HS-5 (cell line): ENCODE measurements around the gene DUSP8.
"Not testable (repeated sequence)": the region's sequence is repeated elsewhere in the genome, so short reads cannot be mapped to it uniquely, and the experiment has no call there.

Experiments
- DNase-seq: peaks from one replicate; pipeline ENCODE4 v3.0.0-alpha.2; 2012; ENCODE audit warnings: low read depth

DUSP8 gene

GRCh38 chr11:1572197-1573076 lies at the start of gene DUSP8:
Gene DUSP8 (minus strand): TSS chr11:1572271. CDS start chr11:1565826, 6,445 bp downstream.
- no peak for DNase-seq

DNA sequence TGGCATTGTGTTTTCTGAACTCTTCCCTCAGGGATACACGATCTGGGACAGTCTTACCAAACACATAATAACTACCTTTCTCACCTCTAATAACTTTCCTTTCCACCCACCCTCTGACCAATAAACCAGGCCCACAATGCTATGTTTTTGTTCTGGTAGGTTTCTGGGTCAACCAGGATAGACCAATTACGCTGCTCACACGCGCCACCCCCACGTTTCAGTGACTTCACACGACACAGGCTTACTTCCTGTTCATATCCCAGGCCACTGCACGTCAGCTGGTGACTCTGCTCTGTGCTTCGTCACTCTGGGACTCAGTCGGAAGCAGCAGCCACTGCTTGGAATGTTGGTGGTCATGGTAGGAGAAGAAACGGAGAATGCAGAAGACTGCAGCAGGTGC lies 47.4 kb upstream of the DUSP8 start:
- DNase-seq, result no peak

DNA sequence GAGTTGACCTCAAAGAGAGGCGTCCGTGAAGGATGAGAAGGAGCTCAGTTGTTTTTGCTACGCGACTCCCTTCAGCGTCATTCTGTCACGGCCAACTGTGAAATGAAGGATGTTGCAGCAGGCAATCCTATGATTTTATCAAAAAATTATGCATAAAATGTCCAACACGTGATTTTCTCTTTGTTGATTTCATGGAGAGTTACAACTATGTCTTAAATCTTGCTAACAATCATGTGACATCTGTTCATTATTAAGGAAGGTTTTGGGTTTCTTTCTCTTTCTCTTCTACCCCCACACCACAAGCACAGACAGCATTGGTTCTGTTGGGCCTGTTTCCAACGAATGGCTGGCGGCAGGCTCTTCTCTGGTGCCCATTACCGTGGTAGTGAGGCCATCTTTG lies 46.2 kb upstream of the DUSP8 start:
- no peak for DNase-seq

DNA sequence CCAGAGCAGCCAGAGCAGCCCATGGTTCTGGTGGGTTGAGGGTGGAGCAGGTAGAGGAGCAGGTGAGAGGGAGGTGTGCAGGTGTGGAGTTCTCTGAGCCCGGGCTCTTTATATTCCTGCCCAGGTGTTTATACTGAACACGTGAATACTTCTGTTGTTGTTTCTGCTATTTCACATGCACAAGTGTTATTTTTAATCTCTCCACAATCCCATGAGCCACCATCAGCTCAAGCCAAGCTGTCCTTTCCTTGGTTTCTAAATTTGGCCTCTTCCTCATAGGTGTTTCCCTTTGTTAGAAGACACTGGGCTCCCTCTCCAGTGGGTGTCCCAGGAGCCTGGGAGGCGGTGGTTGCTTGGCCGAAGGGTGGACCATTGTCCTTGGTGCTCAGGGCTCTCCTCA lies 36.3 kb upstream of the DUSP8 start, which contains the start of gene KRTAP5-3:
TSS of gene KRTAP5-3 (minus strand) at position 101 of the 400 bp plus-strand sequence. CDS start at position 23, 78 bp downstream.
- DNase-seq, result no peak

DNA sequence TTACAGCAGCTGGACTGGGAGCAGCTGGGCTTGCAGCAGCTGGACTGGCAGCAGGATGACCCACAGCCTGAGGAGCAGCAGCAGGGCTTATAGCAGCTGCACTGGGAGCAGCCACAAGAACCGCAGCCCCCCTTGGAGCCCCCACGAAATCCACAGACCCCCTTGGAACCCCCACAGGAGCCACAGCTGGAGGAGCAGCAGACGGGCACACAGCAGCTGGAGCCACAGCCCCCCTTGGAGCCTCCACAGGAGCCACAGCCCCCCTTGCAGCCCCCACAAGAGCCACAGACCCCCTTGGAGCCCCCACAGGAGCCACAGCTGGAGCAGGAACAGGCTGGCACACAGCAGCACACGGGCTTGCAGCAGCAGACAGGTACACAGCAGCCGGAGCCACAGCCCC lies 35.8 kb upstream of the DUSP8 start:
- DNase-seq, result not testable (repeated sequence)

DNA sequence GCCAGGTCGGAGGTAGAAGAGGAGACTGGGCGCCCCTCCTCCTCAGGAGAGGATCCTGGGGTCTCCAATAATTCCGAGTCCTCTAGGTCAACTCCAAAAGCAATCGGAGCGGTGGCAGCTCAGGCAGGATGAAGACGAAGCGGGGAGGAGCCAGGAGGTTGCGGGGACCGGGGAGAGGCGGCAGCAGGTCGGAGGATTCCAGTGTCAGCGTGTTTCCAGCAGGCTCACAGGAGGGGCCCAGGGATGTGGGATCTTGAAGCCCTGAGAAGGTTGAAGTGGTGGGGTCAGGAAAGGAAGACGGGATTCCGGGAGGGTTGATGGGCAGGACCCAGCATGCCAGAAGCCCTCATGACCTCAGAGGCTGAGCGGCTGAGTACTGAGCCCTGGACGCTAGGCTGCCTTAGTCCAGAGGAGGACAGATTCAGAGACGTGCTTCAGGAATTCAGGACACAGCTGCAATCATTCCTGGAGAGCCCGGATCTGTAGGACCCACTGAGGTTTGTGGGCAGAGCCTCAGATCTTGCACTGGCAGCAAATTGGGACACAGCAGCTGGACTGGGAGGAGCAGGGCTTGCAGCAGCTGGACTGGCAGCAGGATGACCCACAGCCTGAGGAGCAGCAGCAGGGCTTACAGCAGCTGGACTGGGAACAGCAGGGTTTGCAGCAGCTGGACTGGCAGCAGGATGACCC lies 35.2 kb upstream of the DUSP8 start:
- not testable (repeated sequence) for DNase-seq

DNA sequence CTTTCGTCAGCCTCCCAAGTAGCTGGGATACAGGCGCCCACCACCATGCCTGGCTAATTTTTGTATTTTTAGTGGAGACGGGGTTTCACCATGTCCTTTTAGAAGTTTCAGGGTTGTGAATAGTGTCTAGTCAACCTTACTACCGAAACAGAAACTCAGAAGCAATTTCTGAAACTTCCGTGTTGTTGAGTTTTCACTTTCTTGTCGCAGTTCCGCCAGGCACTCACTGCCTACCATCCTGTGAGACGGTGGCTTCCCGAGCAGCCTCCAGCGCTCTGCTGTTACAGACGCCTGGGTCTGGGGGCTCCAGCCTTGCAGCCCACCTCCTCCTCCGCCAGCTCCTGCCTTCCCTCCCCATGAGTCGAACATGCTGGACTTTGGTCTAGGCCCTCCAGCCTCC lies 33.9 kb upstream of the DUSP8 start:
- DNase-seq, result not testable (repeated sequence)

DNA sequence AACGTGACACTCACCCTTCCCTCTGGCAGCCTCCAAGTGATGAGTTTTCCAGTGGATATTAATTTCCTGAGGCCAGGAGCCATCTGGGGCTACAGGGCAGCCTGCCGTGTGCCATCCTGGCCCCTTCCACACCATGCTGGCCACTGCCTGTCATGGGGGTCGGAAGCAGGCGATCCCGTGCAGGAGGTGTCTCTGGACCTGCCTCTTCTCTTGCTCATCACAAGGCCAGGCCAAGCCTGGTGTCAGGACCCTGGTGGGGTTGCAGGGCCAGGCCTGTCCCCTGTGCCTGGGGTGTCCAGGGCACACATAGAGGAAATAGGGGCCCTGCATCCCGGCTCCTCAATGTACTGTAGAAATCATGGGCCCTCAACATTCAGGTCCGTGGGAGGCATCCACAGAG lies 32.6 kb upstream of the DUSP8 start:
- no peak for DNase-seq

GRCh38 chr11:1604181-1604580 lies 32.1 kb upstream of the DUSP8 start:
- no peak for DNase-seq

DNA sequence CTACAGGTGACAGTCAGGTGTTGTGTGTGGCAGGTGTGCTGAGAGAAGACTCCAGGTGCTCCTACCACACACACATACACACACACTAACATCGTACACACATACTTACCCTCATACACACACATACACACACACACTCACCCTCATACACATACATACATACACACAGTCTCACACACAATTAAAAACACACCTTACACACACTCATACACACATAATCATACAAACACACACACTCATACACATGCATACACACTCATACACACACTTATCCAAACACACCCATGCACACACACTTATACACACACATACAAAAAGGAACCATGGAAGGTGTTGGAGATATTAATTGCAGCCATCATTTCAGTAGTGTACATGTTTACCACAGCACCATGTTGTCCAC lies 31.6 kb upstream of the DUSP8 start:
- DNase-seq, result no peak

GRCh38 chr11:1601663-1602062 lies 29.6 kb upstream of the DUSP8 start:
- DNase-seq, result not testable (repeated sequence)

DNA sequence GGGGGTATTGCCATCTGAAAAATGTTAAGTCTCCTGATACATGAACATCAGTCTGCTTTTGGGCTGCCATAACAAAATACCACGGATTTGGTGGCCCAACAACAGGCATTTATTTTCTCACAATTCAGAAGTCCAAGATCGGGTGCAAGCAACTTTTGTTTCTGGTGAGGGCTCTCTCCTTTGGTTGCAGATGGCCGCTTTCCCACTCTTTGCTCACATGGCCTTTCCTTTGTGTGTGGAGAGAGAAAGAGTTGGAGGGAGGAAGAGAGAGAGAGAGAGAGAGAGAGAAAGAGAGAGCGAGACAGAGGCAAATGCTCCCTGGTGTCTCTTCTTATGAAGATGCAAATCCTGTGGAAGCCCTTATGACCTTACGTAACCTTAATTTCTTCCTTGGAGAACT lies 28.6 kb upstream of the DUSP8 start:
- no peak for DNase-seq

- no peak for DNase-seq
Measured at GRCh38 chr11:1598816-1599215, 26.7 kb upstream of the DUSP8 start.

- DNase-seq, result not testable (repeated sequence)
Measured at GRCh38 chr11:1598406-1598805, 26.3 kb upstream of the DUSP8 start.

DNA sequence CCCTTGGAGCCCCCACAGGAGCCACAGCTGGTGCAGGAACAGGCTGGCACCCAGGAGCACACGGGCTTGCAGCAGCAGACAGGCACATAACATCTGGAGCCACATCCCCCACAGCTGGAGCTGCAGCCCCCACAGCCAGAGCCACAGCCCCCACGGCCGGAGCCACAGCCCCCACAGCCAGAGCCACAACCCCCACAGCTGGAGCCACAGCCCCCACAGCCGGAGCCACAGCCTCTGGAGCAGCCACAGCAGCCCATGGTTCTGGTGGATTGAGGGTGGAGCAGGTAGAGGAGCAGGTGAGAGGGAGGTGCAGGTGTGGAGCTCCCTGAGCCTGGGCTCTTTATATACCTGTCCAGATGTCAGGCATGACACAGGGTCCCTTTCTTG lies 25.9 kb upstream of the DUSP8 start, which contains the start of gene KRTAP5-2:
TSS of gene KRTAP5-2 (minus strand) at position 301 of the 387 bp plus-strand sequence. CDS start at position 257, 44 bp downstream.
- DNase-seq, result no peak

DNA sequence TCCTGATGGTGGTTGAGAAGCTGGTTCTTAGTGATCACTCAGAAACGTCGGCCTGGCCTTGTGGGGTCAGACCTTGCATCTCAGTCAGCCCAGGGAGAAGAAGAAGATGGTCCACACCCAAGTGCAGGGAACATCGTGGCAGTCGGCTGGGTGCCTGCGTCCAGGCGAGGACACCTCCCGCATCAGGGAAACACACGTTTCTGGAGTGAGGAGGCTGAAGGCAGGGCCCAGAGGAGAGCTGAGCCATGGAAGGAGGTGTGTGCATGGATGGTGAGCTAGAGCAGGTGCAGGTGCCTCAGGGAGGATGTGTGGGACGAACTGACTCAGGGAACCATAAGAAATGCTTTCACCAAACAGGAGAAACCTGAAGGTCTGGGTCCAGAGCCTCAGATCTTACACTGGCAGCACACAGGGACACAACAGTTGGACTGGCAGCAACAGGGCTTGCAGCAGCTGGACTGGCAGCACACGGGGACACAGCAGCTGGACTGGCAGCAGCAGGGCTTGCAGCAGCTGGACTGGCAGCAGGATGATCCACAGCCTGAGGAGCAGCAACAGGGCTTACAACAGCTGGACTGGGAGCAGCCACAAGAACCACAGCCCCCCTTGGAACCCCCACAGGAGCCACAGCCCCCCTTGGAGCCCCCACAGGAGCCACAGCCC lies 25.4 kb upstream of the DUSP8 start:
- DNase-seq, result no peak

GRCh38 chr11:1596576-1597121 lies 24.6 kb upstream of the DUSP8 start:
- not testable (repeated sequence) for DNase-seq

DNA sequence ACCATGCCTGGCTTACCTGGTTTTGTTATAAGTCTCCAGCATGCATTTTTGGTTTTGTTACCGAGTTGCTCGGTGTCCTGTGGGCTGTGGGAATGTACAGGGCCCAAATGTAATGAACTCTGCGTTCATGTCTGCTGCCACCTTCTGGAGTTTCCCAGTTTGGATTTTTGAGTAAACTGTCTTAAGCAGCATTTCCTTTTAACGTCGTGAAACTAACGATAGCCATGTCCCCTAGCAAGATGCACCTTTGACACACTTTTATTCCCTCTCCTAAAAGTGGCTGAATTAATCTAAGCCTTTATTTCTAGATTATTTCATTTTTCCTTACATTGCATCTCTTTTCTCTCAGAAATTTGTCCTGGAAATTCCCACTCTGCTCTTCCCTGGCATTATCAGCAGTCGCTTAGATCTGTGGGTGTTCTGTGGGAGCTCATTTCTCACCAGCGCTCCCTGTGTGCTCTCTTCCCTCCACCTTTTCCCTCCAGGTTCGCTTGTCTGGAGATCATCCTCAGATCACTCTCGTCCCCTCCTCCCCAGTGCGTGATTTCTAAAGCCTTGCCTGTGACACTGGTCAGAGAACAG lies 24.0 kb upstream of the DUSP8 start:
- DNase-seq, result not testable (repeated sequence)

- DNase-seq, result no peak
Measured at GRCh38 chr11:1592628-1593027, 20.6 kb upstream of the DUSP8 start.

DNA sequence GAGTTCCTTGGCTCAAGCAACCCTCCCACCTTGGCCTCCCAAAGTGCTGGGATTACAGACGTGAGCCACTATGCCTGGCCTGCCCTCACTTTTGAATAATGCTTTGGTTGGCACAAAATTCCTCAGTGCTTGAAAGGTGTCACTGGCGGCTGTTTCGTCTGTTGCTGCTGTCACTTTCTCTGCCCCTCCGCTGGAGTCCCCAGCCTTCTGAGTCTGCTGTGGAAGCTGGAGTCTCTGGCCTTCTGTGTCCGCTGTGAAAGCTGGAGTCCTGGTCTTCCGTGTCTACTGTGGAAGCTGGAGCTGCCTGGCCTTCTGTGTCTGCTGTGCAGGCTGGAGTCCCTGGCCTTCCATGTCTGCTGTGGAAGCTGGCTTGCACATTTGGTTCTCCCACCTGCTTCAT lies 17.9 kb upstream of the DUSP8 start:
- DNase-seq, result no peak

GRCh38 chr11:1589191-1589963 lies 17.3 kb upstream of the DUSP8 start:
- not testable (repeated sequence) for DNase-seq
